Panc1 (cell line): ENCODE results near the gene GPR34.

Experiments
- CTCF ChIP-seq: fragments of 450-650 bp; IDR thresholded peaks from 2 replicates; pipeline ENCODE4 v1.5.1; 2017; ENCODE audit warnings: mild to moderate bottlenecking
- POLR2AphosphoS5 ChIP-seq: IDR thresholded peaks from 2 replicates; pipeline ENCODE4 v1.6.1; 2012; ENCODE audit warnings: mild to moderate bottlenecking, low read depth, low read length, moderate library complexity
- REST ChIP-seq, 2 experiments: IDR thresholded peaks; 2 replicates each; pipeline ENCODE4 v1.6.1; 2011 to 2012; ENCODE audit warnings: low read depth in 2 of 2, control low read depth in 1 of 2, low read length in 1 of 2, mild to moderate bottlenecking in 1 of 2, moderate library complexity in 1 of 2; ENCODE audit not compliant: insufficient read depth in 1 of 2
- SIN3A ChIP-seq: IDR thresholded peaks from 2 replicates; pipeline ENCODE4 v1.6.1; 2012; ENCODE audit warnings: low read depth, mild to moderate bottlenecking, low read length, moderate library complexity, borderline replicate concordance; ENCODE audit not compliant: insufficient read depth
- TCF7L2 ChIP-seq: IDR thresholded peaks from 2 replicates; pipeline ENCODE4 v1.6.1; 2011; ENCODE audit warnings: mild to moderate bottlenecking, low read depth, low read length, inconsistent platforms

GRCh38 chrX:41708486-41708885 lies 19.7 kb downstream of the GPR34 start:
- TF ChIP-seq CTCF: no peak
- TF ChIP-seq POLR2AphosphoS5: no peak
- no peak for TF ChIP-seq REST (IDR thresholded peaks at IDR 0.05; ENCODE audit: insufficient read depth in 1 of 2, low read depth in 2 of 2, low read length in 1 of 2)
- TF ChIP-seq TCF7L2: no peak
- no peak for TF ChIP-seq SIN3A
